Measurements from ENCODE around the gene IGFLR1.
"Not testable (repeated sequence)": the region's sequence is repeated elsewhere in the genome, so short reads cannot be mapped to it uniquely, and the experiment has no call there.

Gene IGFLR1

GRCh38 chr19:35777961-35778360, 35.7 kb upstream of the IGFLR1 start:
- DNase-seq, result no peak

DNA sequence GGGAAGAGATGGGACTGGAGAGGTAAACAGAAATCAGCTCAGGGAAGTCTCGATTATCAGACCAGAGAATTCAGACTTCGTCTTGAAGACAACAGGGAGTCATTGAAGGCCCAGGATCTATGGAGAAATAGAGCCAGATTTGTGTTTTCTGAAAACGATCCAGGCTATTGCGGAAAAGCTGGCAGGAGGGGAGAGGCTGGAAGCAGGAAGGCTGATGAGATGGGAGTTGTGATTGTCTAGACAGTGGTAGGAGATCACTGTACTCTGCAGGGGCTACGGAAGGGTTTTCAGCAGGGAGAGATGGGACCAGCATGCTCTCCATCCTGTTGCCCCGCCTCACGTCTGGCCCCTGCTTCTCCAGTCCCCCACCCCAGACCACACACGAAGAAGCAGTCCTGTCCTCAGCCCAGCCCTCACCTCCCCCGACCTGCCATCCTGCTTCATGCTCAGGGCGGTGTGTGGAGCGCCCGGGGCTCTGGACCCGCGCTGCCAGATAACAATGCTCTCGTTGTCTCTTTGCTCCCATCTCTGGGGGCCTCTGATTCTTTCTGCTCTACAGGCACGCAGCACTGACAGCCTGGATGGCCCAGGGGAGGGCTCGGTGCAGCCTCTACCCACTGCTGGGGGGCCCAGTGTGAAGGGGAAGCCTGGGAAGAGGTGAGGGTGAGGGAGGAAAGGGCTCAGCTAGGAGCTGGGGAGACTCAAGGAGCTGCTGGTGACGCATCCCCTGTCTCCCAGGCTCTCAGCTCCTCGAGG, 35.0 kb upstream of the IGFLR1 start:
- no peak for DNase-seq

DNA sequence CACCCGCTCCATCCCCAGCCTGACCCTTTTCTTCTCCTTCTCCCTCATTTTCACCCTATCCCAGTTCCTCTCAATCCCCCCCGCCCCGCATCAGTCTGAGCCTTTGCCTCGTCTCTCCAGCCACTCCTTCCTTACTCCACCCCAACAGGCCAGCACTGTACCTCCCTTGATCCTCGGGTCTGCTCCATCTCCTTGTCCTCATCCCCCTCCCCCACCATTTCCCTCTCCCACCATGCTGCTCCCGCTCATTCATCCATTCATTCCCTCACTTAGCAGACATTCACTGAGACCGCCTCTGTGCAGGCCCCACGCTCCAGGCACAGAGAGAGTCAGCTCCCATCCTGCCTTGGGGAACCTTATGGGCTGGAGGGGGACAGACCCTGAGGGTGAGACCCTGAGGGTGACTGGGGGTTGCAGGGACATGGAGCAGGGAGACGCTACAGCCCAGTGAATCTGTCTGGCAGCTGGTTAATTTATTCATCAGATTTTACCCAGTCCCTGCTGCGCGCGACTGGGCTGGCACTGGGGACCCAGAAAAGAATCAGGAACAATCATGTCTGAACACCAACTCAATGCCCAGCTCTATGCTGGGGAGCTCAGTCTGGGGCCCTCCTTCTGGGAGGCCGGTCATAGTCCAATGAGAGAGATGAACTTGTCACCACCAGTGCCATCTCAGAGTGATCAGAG, 34.0 kb upstream of the IGFLR1 start:
- DNase-seq, result no peak

GRCh38 chr19:35775298-35776101, 33.2 kb upstream of the IGFLR1 start, which contains the start of gene ARHGAP33:
TSS of gene ARHGAP33 (plus strand) at chr19:35775564. CDS start at chr19:35775659, 95 bp downstream.
- DNase-seq, result peak; percentile 86

DNA sequence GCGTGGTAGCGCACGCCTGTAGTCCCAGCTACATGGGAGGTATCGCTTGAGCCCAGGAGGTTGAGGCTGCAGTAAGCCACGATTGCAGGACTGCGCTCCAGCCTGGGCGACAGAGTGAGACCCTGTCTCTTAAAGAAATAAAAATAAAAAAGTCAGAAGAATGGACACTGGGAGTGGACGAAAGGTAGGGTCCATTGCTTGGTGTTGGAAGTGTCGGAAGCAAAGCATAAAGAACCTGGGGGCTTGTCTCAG, 32.7 kb upstream of the IGFLR1 start:
- DNase-seq, result no peak

- DNase-seq, result no peak
Measured at GRCh38 chr19:35774274-35775045, 32.2 kb upstream of the IGFLR1 start.

- DNase-seq, result no peak
Measured at GRCh38 chr19:35773020-35773806, 31.0 kb upstream of the IGFLR1 start.

DNA sequence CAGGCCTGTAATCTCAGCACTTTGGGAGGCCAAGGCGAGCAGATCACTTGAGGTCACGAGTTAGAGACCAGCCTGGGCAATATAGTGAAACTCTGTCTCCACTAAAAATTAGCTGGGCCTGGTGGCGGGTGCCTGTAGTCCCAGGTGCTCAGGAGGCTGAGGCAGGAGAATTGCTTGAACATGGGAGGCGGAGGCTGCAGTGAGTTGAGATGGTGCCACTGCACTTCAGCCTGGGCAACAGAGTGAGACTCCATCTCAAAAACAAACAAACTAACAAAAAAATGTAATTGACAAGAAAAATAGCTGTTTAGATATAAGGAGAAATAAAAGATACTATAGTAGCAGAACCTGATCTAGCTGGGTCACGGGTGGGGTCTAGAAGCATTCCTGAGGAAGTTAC, 30.1 kb upstream of the IGFLR1 start:
- not testable (repeated sequence) for DNase-seq

- DNase-seq, result peak; percentile 36
Measured at GRCh38 chr19:35768082-35768421, 25.8 kb upstream of the IGFLR1 start.

DNA sequence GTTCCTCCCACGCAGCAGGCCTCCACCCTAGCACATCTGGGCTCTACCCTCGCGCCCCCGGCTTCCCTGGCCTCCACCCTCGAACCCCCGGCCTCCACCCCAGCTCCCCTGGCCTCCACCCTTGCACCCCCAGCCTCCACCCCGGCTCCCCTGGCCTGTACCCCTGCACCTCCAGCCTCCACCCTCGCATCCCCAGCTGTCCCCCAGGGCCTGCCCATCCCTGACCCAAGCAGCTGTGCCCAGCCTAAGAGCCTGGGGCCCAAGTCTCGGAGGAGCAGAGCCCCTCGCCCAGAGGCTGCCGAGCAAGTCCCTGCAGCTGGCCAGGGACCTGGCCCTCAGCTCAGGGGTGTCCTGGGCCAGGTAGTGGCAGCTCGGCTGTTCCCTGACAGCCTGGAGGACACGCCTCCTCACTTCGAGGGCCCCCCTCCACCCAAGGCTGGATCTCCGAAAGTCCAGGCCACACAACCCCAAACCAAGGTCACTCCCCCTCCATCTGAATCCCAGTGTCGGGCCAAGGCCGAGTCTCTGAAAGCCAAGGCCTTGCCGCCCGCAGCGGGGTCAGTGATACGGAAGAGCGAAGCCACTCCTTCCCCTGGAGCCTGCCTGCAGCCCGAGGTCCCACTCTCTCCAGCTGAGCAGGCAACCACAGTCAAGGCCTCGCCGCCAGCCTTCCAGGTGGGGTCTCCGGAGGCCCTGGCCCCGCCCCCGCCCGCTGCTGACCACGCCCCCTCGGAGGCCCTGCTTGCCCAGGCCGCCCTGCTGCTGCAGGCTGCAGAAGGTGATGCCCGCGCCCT, 25.2 kb upstream of the IGFLR1 start:
- peak; percentile 55 for DNase-seq

- DNase-seq, result no peak
Measured at GRCh38 chr19:35766571-35767104, 24.4 kb upstream of the IGFLR1 start.

GRCh38 chr19:35764432-35765315, 22.4 kb upstream of the IGFLR1 start:
- DNase-seq, result no peak

DNA sequence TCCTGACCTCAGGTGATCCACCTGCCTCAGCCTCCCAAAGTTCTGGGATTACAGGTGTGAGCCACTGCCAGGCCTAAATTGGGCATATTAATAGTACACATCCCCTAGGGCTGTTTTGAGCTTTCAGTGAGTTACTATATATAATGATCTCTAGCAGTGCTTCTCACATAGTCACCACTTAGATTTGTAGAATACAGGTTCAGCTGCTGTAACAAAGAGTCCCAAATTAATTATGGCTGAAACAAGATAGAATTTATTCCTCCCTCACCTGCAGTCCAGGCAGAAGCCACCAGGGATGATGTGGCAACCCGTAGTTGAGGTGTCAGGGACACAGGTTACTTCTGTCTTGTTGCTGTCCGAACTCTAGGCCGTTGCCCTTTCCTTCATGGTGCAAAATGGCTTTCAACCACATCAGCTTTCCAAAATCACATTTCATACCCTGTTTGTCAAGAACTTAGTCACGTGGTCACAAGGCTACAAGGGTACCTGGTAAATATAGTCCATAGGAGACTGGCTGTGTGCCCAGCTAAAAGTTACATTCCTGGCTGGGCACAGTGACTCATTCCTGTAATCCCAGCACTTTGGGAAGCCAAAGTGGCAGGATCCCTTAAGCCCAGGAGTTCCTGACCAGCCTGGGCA, 18.6 kb upstream of the IGFLR1 start:
- DNase-seq, result no peak

DNA sequence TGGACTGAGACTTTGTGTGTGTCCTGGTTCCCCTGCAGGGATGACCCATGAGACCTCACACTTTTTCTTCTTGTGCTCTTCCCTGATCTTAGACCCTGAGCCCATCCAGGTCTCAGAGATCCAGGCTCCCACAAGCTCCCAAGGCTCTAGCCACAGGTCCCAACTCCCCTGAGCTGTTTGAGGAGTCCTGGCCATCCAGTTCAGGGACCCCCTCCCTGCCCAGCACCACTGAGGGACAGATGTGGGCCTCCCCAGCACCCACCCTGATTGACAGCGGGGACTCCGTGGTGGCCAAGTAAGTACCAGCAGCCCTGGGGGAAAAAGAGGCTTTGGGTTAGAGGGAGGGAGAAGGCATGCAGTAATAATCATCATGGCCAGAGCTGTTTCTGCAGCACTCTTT, 17.4 kb upstream of the IGFLR1 start:
- no peak for DNase-seq

- peak; percentile 96 for DNase-seq
Measured at GRCh38 chr19:35757749-35758608, 15.7 kb upstream of the IGFLR1 start, which contains the start of gene PROSER3. TSS of gene PROSER3 (plus strand) at chr19:35758176. CDS start at chr19:35758216, 40 bp downstream.

- peak; percentile 77 for DNase-seq
Measured at GRCh38 chr19:35757231-35757748, 15.0 kb upstream of the IGFLR1 start.

DNA sequence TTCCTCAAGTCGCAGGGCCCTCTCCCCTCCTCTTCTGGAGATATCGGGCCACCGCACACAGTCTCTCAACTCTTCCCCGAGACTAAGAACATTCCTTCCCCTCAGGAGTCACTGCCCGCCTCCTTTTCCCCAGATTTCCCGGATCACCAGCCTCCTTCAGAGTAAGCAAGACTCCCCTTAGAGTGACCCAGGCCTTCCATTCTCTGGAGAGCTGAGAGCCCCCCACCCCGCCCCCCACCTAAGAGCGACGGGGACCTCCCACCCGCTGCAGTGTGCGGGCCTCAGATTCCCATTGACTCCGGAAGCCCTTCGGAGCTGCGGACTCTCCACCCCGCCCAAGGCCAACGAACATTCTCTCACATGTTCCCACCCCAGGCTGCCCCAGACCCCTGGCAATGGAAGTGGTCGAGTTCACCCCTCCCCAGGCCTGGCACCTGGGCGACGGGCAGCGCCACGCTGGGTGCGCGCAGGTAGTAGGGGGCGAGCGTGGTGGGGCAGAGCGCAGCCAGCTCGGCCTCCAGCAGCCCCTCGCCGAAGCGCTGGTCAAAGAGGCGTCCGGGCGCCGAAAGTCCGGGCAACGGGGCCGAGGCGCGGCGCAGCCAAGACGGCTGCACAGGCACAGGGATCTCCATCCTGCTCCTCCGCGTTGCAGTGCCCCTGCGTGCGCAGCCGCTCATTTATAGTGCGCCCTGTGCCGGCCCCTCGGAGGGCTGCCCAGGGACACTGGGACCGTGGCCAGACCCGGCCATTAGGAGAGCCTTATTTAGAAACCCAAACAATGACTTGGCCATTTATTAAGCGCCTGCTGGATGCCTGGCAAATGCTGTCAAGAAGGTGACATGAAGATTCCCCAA, 14.4 kb upstream of the IGFLR1 start, which contains the start of gene HSPB6:
HSPB6 (minus strand) TSS at position 653 of the 854 bp plus-strand sequence; CDS start at position 632, 21 bp downstream.
- DNase-seq, result peak; percentile 63
